ENCODE measurements around the gene GAA. TPM values are rescaled to one million over a fixed set of nuclear protein-coding genes. Genes with fewer than 3 reads are reported as not detected.

GAA gene
- total and polyA plus RNA-seq, 2 of the 8 experiments (the other 6 are each of a cell fraction or from before 2014, with no cell fraction given): 14.8 to 30.0 TPM

DNA sequence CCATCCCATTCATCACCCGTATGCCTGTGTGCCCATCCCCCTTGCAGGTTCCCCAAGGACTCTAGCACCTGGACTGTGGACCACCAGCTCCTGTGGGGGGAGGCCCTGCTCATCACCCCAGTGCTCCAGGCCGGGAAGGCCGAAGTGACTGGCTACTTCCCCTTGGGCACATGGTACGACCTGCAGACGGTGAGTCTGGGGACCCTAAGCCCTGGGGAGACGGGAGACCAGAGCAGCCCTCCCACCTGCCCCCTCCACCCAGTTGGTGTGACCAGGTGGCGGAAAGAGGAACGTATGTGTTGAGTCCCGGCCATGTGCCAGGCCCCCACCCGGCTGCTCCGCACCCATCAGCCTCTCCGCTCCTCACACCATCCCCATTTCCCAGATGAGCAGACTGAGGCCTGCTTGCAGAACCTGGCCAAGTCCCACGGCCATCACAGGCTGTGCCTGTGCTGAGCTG lies 15.6 kb downstream of the GAA start:
- Histone ChIP-seq H2BK120ac (replicated peaks; ENCODE audit: low read depth, low read length) (no peak overlapping the region), H3K9me3 (ENCODE audit: insufficient read depth in 2 of 2, low read depth in 1 of 2, low read length in 1 of 2) (no peaks in the 10 kb centered on the region), H4K20me1 (replicated peaks in 1 of 2; ENCODE audit: control insufficient read depth in 1 of 2, insufficient read depth in 2 of 2, low read length in 2 of 2) (no peaks in the 10 kb centered on the region), H3K56ac (replicated peaks; ENCODE audit: insufficient read length, low read depth, low read length) (no peak overlapping the region), H3K23me2 (ENCODE audit: low read depth, low read length) (no peaks in the 10 kb centered on the region), H3K14ac (ENCODE audit: insufficient read length) (no peak overlapping the region), H3K36me3 (ENCODE audit: control insufficient read depth in 2 of 4, insufficient read depth in 4 of 4, low read length in 3 of 4) (no peaks in the 10 kb centered on the region), H2BK15ac (ENCODE audit: low read length) (no peak overlapping the region), H3K27ac (ENCODE audit: low read depth, low read length) (no peak overlapping the region), H3K23ac (ENCODE audit: insufficient read length) (no peak overlapping the region), H3K18ac (ENCODE audit: extremely low read depth, low read length) (no peak overlapping the region), H4K91ac (replicated peaks; ENCODE audit: insufficient read length, low read length) (no peak overlapping the region), H3K4ac (replicated peaks; ENCODE audit: insufficient read length, low read depth, low read length) (no peak overlapping the region), H3K4me3 (ENCODE audit: extremely low read depth in 1 of 4, insufficient read depth in 2 of 4, low read depth in 3 of 4, low read length in 4 of 4) (no peak overlapping the region), H2BK12ac (ENCODE audit: low read depth, low read length) (no peak overlapping the region), H3K27me3 (replicated peaks in 1 of 4; ENCODE audit: control insufficient read depth in 3 of 4, extremely low read depth in 1 of 4, insufficient read depth in 3 of 4, low read length in 3 of 4) (no peaks in the 10 kb centered on the region), H2BK5ac (ENCODE audit: low read depth, low read length) (no peak overlapping the region), H2AK5ac (ENCODE audit: low read depth, low read length) (no peak overlapping the region), H4K5ac (ENCODE audit: insufficient read length, low read depth, low read length) (no peak overlapping the region), H3K79me1 (ENCODE audit: low read depth, low read length) (0 out of 2 replicates have a peak, but pooled peaks cover 2% of the 10 kb centered on the region), H2AFZ (ENCODE audit: low read length) (no peak overlapping the region), H2BK20ac (ENCODE audit: low read length) (no peak overlapping the region), H3K9ac (replicated peaks in 1 of 4; ENCODE audit: extremely low read depth in 1 of 4, low read depth in 3 of 4, low read length in 3 of 4) (no peak overlapping the region), H3K4me1 (replicated peaks in 1 of 4; ENCODE audit: control insufficient read depth in 3 of 4, insufficient read depth in 4 of 4, low read length in 3 of 4) (peaks cover 0 to 11% (median 8%) of the 10 kb centered on the region in 4 experiments; a peak in 4 of 7 replicates), H3K79me2 (ENCODE audit: control insufficient read depth in 1 of 2, insufficient read depth in 2 of 2, low read length in 2 of 2) (no peaks in the 10 kb centered on the region), H4K8ac (ENCODE audit: extremely low read depth, insufficient read depth, low read length) (no peak overlapping the region), H3K4me2 (ENCODE audit: insufficient read depth in 1 of 2, low read depth in 2 of 2, low read length in 2 of 2) (no peak overlapping the region)
- 97% methylated on average over 10 of the region's 13 CpGs; no CpG with 5 or more reads in 1 of the 2 experiments for WGBS, 2 experiments (ENCODE audit: extremely low coverage in 1 of 2, insufficient coverage in 1 of 2, insufficient read length in 1 of 2, insufficient replicate concordance in 2 of 2, low coverage in 1 of 2, low lambda C conversion rate in 2 of 2, missing lambda C conversion rate in 1 of 2)
- no peak for DNase-seq (ENCODE audit: low read depth in 1 of 2, low spot score in 2 of 2)
- FAIRE-seq: no peak
- CTCF ChIA-PET (ENCODE audit: partially characterized antibody): interaction anchor here (1.0 to 1.6 kb wide), 3 partner anchors 12 to 109 kb away, joined by 3 to 4 read pairs (median 3); no protein-coding TSS in a partner anchor
- no peak for TF ChIP-seq SIRT6 (IDR thresholded peaks at IDR 0.05; ENCODE audit: low read length)
- TF ChIP-seq RNF2 (IDR thresholded peaks at IDR 0.05; ENCODE audit: borderline replicate concordance, low read depth, low read length, missing control alignments, poor library complexity, severe bottlenecking): no peak
- no peak for TF ChIP-seq NRF1 (IDR thresholded peaks at IDR 0.05; ENCODE audit: low read depth, low read length)
- TF ChIP-seq SAP30 (IDR thresholded peaks at IDR 0.05; ENCODE audit: insufficient read depth, insufficient replicate concordance, low read length): no peak
- TF ChIP-seq, protein P1, sequence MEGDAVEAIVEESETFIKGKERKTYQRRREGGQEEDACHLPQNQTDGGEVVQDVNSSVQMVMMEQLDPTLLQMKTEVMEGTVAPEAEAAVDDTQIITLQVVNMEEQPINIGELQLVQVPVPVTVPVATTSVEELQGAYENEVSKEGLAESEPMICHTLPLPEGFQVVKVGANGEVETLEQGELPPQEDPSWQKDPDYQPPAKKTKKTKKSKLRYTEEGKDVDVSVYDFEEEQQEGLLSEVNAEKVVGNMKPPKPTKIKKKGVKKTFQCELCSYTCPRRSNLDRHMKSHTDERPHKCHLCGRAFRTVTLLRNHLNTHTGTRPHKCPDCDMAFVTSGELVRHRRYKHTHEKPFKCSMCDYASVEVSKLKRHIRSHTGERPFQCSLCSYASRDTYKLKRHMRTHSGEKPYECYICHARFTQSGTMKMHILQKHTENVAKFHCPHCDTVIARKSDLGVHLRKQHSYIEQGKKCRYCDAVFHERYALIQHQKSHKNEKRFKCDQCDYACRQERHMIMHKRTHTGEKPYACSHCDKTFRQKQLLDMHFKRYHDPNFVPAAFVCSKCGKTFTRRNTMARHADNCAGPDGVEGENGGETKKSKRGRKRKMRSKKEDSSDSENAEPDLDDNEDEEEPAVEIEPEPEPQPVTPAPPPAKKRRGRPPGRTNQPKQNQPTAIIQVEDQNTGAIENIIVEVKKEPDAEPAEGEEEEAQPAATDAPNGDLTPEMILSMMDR (IDR thresholded peaks at IDR 0.05; ENCODE audit: control extremely low read depth in 1 of 3, insufficient read depth in 1 of 3, low read depth in 1 of 3, low read length in 3 of 3): no peak
- no peak for TF ChIP-seq GABPA (IDR thresholded peaks at IDR 0.05; ENCODE audit: borderline replicate concordance, insufficient read depth, low read length)
- TF ChIP-seq KDM1A (IDR thresholded peaks at IDR 0.05; ENCODE audit: borderline replicate concordance, low read length): peak; percentile 57; the same call in 1 of the 2 replicates
- POLR2A ChIA-PET (ENCODE audit: partially characterized antibody): interaction anchor here (0.9 to 1.8 kb wide), 4 partner anchors 9 to 26 kb away, joined by 3 to 7 read pairs (median 4); no protein-coding TSS in a partner anchor
